HG03521 (cell line): ENCODE results near the gene KLK10.

ENCODE experiments used
- ATAC-seq: cut with Tn5 transposase; IDR thresholded peaks from one replicate; pipeline ENCODE4 v1.9.1; 2021; ENCODE audit warnings: mild to moderate bottlenecking, moderate library complexity; ENCODE audit not compliant: unreplicated experiment

The KLK10 gene

GRCh38 chr19:51027126-51027806 is 7.8 kb upstream of the KLK10 start:
- no peak for ATAC-seq

- ATAC-seq, result no peak
These were observed 7.0 kb upstream of the KLK10 start, which contains the start of gene KLK11 for GRCh38 chr19:51026554-51026831. Gene KLK11 (minus strand): TSS chr19:51026616. CDS start chr19:51025631, 985 bp downstream.

GRCh38 chr19:51025809-51026553 is 6.5 kb upstream of the KLK10 start:
- no peak for ATAC-seq

GRCh38 chr19:51025401-51025800 is 5.9 kb upstream of the KLK10 start:
- ATAC-seq, result no peak

- no peak for ATAC-seq
These were observed 5.4 kb upstream of the KLK10 start for GRCh38 chr19:51024924-51025323.

- no peak for ATAC-seq
These were observed 4.4 kb upstream of the KLK10 start for GRCh38 chr19:51023946-51024345.

- ATAC-seq, result no peak
These were observed 3.0 kb upstream of the KLK10 start for GRCh38 chr19:51022526-51022925.

- no peak for ATAC-seq
These were observed 1.6 kb upstream of the KLK10 start for GRCh38 chr19:51020988-51021651.

GRCh38 chr19:51018745-51019543 is 565 bp downstream of the KLK10 start:
- no peak for ATAC-seq

- ATAC-seq, result no peak
These were observed 2.5 kb downstream of the KLK10 start for GRCh38 chr19:51016798-51017683.

GRCh38 chr19:51015691-51016267 is 3.7 kb downstream of the KLK10 start:
- ATAC-seq, result no peak

- no peak for ATAC-seq
These were observed 5.3 kb downstream of the KLK10 start for GRCh38 chr19:51014242-51014641.

GRCh38 chr19:51012661-51013190 is 6.8 kb downstream of the KLK10 start:
- no peak for ATAC-seq

GRCh38 chr19:51010066-51010795 is 9.3 kb downstream of the KLK10 start:
- no peak for ATAC-seq

GRCh38 chr19:51009061-51009891 is 10.2 kb downstream of the KLK10 start:
- no peak for ATAC-seq

- ATAC-seq, result no peak
These were observed 12.0 kb downstream of the KLK10 start for GRCh38 chr19:51007488-51007887.

- ATAC-seq, result no peak
These were observed 13.1 kb downstream of the KLK10 start for GRCh38 chr19:51006406-51006805.

GRCh38 chr19:51005248-51005647 is 14.3 kb downstream of the KLK10 start:
- ATAC-seq, result no peak
